Caco-2 (cell line): ENCODE data around the gene CRYBB1. TPM values are rescaled to one million over a fixed set of nuclear protein-coding genes. Genes with fewer than 3 reads are reported as not detected.

Experiments
- BruUV-seq: library from RNA; stranded (reverse); fragments of 400-500 nt; replicated peaks from 2 replicates; lab custom pipeline; 2021; lab: Mats Ljungman, UMichigan
- CTCF ChIA-PET: fragments of 300-600 bp; sonication (Branson Sonifier 250); formaldehyde crosslinking; loops from one replicate; lab custom pipeline; 2022; ENCODE audit warnings: antibody characterized with exemption; lab: Charles Lee
- POLR2A ChIA-PET: fragments of 300-600 bp; sonication (Branson Sonifier 250); formaldehyde crosslinking; loops from one replicate; lab custom pipeline; 2022; ENCODE audit warnings: antibody characterized with exemption; lab: Charles Lee
- DNase-seq, 2 experiments: peaks; one replicate each; pipeline versions ENCODE4 v3.0.0 to v3.0.0-alpha.2; 2020 to 2022
- H3K27me3 ChIP-seq: replicated peaks from 2 replicates; pipeline ENCODE4 v1.6.0; 2011; ENCODE audit warnings: low read length; ENCODE audit not compliant: control insufficient read depth, insufficient read depth
- H3K36me3 ChIP-seq: 2 replicates; pipeline ENCODE4 v1.5.1; 2011; ENCODE audit warnings: low read length; ENCODE audit not compliant: control insufficient read depth, insufficient read depth
- H3K4me1 ChIP-seq: fragments of 250-450 bp; sonication (Bioruptor Pico); 2 replicates; pipeline ENCODE4 v1.5.1; 2020; ENCODE audit warnings: mild to moderate bottlenecking
- H3K4me3 ChIP-seq: 2 replicates; pipeline ENCODE4 v1.5.1; 2011; ENCODE audit warnings: low read depth, mild to moderate bottlenecking, control low read depth, low read length
- H3K9me3 ChIP-seq: fragments of 250-450 bp; sonication (Bioruptor Pico); 2 replicates; pipeline ENCODE4 v1.5.1; 2020; ENCODE audit warnings: mild to moderate bottlenecking, moderate library complexity
- H3K27ac Mint-ChIP-seq: one replicate; pipeline ENCODE4 v1.8.0; 2022; ENCODE audit warnings: mixed read lengths; ENCODE audit not compliant: unreplicated experiment
- H3K27me3 Mint-ChIP-seq: one replicate; pipeline ENCODE4 v1.8.0; 2022; ENCODE audit warnings: mixed read lengths; ENCODE audit not compliant: insufficient read depth, unreplicated experiment
- H3K36me3 Mint-ChIP-seq: one replicate; pipeline ENCODE4 v1.8.0; 2022; ENCODE audit warnings: mild to moderate bottlenecking, mixed read lengths; ENCODE audit not compliant: insufficient read depth, unreplicated experiment
- H3K4me1 Mint-ChIP-seq: one replicate; pipeline ENCODE4 v1.8.0; 2022; ENCODE audit warnings: low read depth, mixed read lengths; ENCODE audit not compliant: unreplicated experiment
- H3K4me3 Mint-ChIP-seq: one replicate; pipeline ENCODE4 v1.8.0; 2022; ENCODE audit warnings: mild to moderate bottlenecking, moderate library complexity, mixed read lengths; ENCODE audit not compliant: unreplicated experiment
- H3K9me3 Mint-ChIP-seq: one replicate; pipeline ENCODE4 v1.8.0; 2022; ENCODE audit warnings: mixed read lengths; ENCODE audit not compliant: unreplicated experiment
- CTCF ChIP-seq, 2 experiments: fragments of 200-600 bp in 1 of 2; IDR thresholded peaks; 1 replicate in 1 of 2; 2 replicates in 1 of 2; pipeline versions ENCODE4 v1.5.1 to v1.8.0; 2011 to 2022; ENCODE audit warnings: antibody characterized with exemption in 1 of 2, control low read depth in 1 of 2, inconsistent platforms in 1 of 2, low read depth in 1 of 2, low read length in 1 of 2, mild to moderate bottlenecking in 1 of 2, moderate library complexity in 1 of 2; ENCODE audit not compliant: insufficient read depth in 1 of 2, severe bottlenecking in 1 of 2, unreplicated experiment in 1 of 2
- intact Hi-C: fragments of 100-400 bp; cut with micrococcal nuclease; formaldehyde crosslinking; loops from one replicate; pipeline ENCODE4 v1.10.0; 2022; ENCODE audit not compliant: unreplicated experiment
- total RNA-seq: library from RNA; stranded (reverse); gene quantifications from 2 replicates; pipeline ENCODE4 v1.2.3, GENCODE V29; 2022

CRYBB1 gene
- total RNA-seq, 1 experiment from 2014 or later, result not detected

GRCh38 chr22:26586556-26587325, 31.1 kb downstream of the CRYBB1 start:
- no peak for TF ChIP-seq CTCF (IDR thresholded peaks at IDR 0.05; ENCODE audit: insufficient read depth in 1 of 2, low read depth in 1 of 2, low read length in 1 of 2, severe bottlenecking in 1 of 2, unreplicated experiment in 1 of 2)
- Mint-ChIP-seq H3K4me1 (no peaks in the 10 kb centered on the region), H3K27me3 (no peaks in the 10 kb centered on the region), H3K27ac (no peak overlapping the region), H3K9me3 (no peaks in the 10 kb centered on the region), H3K4me3 (no peak overlapping the region), H3K36me3 (no peaks in the 10 kb centered on the region)
- CTCF ChIA-PET, result no interaction called here
- DNase-seq, result no peak
- no peaks in the 10 kb centered on the region for H3K36me3 ChIP-seq
- no peaks in the 10 kb centered on the region for H3K27me3 ChIP-seq
- H3K4me3 ChIP-seq, result no peak overlapping the region
- H3K4me1 ChIP-seq, result no peaks in the 10 kb centered on the region
- intact Hi-C loops, result no loop called here
- POLR2A ChIA-PET, result no interaction called here
- BruUV-seq, result no TSS peak
- no peaks in the 10 kb centered on the region for H3K9me3 ChIP-seq

DNA sequence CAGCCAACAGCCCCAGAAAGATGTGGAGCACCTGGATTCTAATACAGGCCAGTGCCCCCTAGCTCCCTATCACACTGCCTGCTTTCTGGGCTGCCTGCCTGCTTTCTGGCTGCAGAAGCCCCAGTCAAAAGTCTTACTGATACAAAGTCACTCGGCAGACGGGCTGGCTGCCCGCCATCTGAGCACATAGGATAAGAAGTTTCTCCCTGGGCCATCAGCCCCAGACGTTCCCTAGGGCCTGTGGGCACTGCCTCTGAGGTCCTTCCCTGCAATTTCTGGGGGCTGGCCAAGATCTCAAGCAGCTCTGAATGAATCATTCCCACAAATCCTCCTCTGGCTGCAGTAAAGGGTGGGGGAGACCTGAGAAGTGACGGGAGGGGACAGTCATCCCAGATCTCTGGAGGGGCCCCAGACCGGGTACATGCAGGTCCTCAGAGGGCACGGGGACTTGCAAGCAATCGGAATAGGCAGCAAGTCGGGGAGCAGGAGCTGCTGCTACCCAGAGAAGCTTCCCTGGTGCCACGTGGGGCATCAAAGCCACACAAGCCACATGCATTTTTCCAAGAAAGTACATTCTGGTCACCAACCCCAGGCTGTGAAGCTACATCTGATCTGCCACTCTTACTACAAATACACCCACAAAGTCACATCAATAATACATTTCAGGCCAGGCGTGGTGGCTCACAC, 32.6 kb downstream of the CRYBB1 start:
- no peak for DNase-seq
- POLR2A ChIA-PET, result no interaction called here
- Histone ChIP-seq H3K4me3 (no peak overlapping the region), H3K27me3 (no peaks in the 10 kb centered on the region), H3K9me3 (no peaks in the 10 kb centered on the region), H3K4me1 (no peaks in the 10 kb centered on the region), H3K36me3 (no peaks in the 10 kb centered on the region)
- Mint-ChIP-seq H3K4me1 (no peaks in the 10 kb centered on the region), H3K4me3 (no peak overlapping the region), H3K27me3 (no peaks in the 10 kb centered on the region), H3K9me3 (no peaks in the 10 kb centered on the region), H3K36me3 (no peaks in the 10 kb centered on the region), H3K27ac (no peak overlapping the region)
- no TSS peak for BruUV-seq
- intact Hi-C loops, result no loop called here
- CTCF ChIA-PET, result no interaction called here
- TF ChIP-seq CTCF (IDR thresholded peaks at IDR 0.05; ENCODE audit: insufficient read depth in 1 of 2, low read depth in 1 of 2, low read length in 1 of 2, severe bottlenecking in 1 of 2, unreplicated experiment in 1 of 2), result no peak

DNA sequence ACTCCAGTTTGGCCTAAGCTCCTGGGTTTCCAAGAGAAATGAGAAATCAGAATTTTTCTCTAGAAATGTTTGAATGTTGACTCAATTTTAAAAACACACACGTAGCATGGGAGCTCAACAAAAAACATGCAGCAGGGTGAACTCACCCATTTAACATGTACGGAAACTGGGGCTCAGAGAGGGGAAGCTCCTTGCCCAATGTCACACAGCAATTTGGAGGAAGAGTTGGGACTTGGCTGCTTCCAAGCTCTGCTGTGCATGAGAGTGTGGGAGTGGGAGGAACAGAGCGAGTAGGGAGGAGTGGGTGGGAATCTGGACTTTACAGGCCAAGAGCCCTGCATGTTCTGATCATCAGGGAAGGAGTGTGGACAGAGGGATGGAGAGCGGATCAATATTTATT, 33.8 kb downstream of the CRYBB1 start:
- BruUV-seq, result no TSS peak
- intact Hi-C loops, result no loop called here
- H3K36me3 ChIP-seq, result no peaks in the 10 kb centered on the region
- DNase-seq, result no peak
- ChIA-PET CTCF (no interaction called here), POLR2A (no interaction called here)
- Mint-ChIP-seq H3K4me1 (no peaks in the 10 kb centered on the region), H3K9me3 (no peaks in the 10 kb centered on the region), H3K27ac (no peak overlapping the region), H3K27me3 (no peaks in the 10 kb centered on the region), H3K36me3 (no peaks in the 10 kb centered on the region), H3K4me3 (no peak overlapping the region)
- no peaks in the 10 kb centered on the region for H3K27me3 ChIP-seq
- TF ChIP-seq CTCF (IDR thresholded peaks at IDR 0.05; ENCODE audit: insufficient read depth in 1 of 2, low read depth in 1 of 2, low read length in 1 of 2, severe bottlenecking in 1 of 2, unreplicated experiment in 1 of 2), result no peak
- no peaks in the 10 kb centered on the region for H3K4me1 ChIP-seq
- H3K9me3 ChIP-seq, result no peaks in the 10 kb centered on the region
- no peak overlapping the region for H3K4me3 ChIP-seq
